GM10266 (cell line): ENCODE results near the gene TRDN.

ENCODE experiments used
- DNase-seq: peaks from one replicate; pipeline ENCODE4 v3.0.0; 2012; ENCODE audit errors: extremely low spot score
- CTCF ChIP-seq: IDR thresholded peaks from 2 replicates; pipeline ENCODE4 v1.5.1; 2012; ENCODE audit warnings: mild to moderate bottlenecking, low read depth; ENCODE audit not compliant: control insufficient read depth, insufficient read depth; ENCODE audit errors: missing control alignments

TRDN gene

GRCh38 chr6:123636782-123637181 is at the start of gene TRDN:
TSS of gene TRDN (minus strand) at chr6:123636950. CDS start at chr6:123636775, 175 bp downstream.
- DNase-seq = no peak
- TF ChIP-seq CTCF = no peak

- DNase-seq = no peak
- TF ChIP-seq CTCF = no peak
These were observed 45.3 kb upstream of the TRDN start for GRCh38 chr6:123681957-123682462.

GRCh38 chr6:123677897-123678296 is 41.1 kb upstream of the TRDN start:
- no peak for TF ChIP-seq CTCF
- no peak for DNase-seq

- no peak for DNase-seq
- TF ChIP-seq CTCF = no peak
These were observed 40.0 kb upstream of the TRDN start for GRCh38 chr6:123676793-123677192.

- no peak for TF ChIP-seq CTCF
- no peak for DNase-seq
These were observed 32.3 kb upstream of the TRDN start for GRCh38 chr6:123668965-123669591.

GRCh38 chr6:123668063-123668462 is 31.3 kb upstream of the TRDN start:
- TF ChIP-seq CTCF = no peak
- DNase-seq = no peak

GRCh38 chr6:123663436-123663835 is 26.7 kb upstream of the TRDN start:
- TF ChIP-seq CTCF = no peak
- DNase-seq = no peak
